Measurements from ENCODE around the gene APOBR. TPM values are rescaled to one million over a fixed set of nuclear protein-coding genes. Genes with fewer than 3 reads are reported as not detected.
"Not testable (repeated sequence)": the region's sequence is repeated elsewhere in the genome, so short reads cannot be mapped to it uniquely, and the experiment has no call there.

Gene APOBR
- total and polyA plus RNA-seq, 7 experiments from 2014 or later = 0.22 to 28.8 (median 4.5) TPM

DNA sequence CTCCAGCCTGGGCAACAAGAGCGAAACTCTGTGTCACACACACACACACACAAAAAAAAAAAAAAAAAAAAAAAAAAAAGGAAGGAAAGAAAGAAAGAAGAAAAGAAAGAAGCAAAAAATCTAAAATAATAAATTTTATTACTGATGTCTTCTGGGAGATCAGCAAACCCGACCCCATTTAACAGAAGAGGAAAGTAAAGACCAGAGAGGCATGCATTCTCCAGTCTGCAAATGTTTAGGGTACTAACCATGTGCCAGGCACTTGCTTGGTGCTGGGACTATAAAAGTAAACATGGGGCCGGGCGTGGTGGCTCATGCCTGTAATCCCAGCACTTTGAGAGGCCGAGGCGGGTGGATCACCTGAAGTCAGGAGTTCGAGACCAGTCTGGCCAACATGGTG lies 51.5 kb downstream of the APOBR start:
- H3K9me3 ChIP-seq (ENCODE audit: control insufficient read depth in 2 of 3, low read length in 3 of 3); CTCF ChIA-PET; H3K27ac Mint-ChIP-seq; H3K27ac ChIP-seq (ENCODE audit: low read depth, low read length); H3K4me1 ChIP-seq (ENCODE audit: control insufficient read depth in 2 of 2, insufficient read depth in 2 of 2, low read length in 2 of 2); DNase-seq; H3K36me3 Mint-ChIP-seq; H3K9me3 Mint-ChIP-seq; H3K36me3 ChIP-seq (ENCODE audit: control insufficient read depth in 2 of 3, insufficient read depth in 3 of 3, low read length in 3 of 3); H3K4me3 Mint-ChIP-seq; intact Hi-C loops (cut with micrococcal nuclease); H3K27me3 ChIP-seq (ENCODE audit: control insufficient read depth in 2 of 2, insufficient read depth in 2 of 2, low read length in 2 of 2); H3K4me3 ChIP-seq (ENCODE audit: low read length); ATAC-seq: not testable (repeated sequence)
- Mint-ChIP-seq H3K27me3 (peaks cover 0 to 11% (median 0%) of the 10 kb centered on the region in 5 donors), H3K4me1 (peaks cover 4 to 20% (median 11%) of the 10 kb centered on the region in 7 donors)
- POLR2A ChIA-PET = interaction anchor here (0.9 to 1.4 kb wide), 2 partner anchors 11 to 53 kb away, joined by 6 to 9 read pairs; partner anchors contain the start of gene CLN3

DNA sequence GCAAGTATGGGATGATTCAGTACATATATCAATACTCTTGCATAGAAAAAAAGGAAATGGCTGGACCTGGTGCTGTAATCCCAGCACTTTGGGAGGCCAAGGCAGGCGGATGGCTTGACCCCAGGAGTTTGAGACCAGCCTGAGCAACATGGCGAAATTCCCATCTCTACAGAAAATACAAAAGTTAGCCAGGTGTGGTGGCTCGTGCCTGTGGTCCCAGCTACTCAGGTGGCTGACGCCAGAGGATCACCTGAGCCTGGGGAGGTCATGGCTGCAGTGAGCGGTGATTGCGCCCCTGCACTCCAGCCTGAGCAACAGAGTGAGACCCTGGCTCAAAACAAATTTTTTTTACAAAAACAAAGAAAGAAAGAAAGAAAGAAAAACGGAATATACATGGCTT lies 52.2 kb downstream of the APOBR start:
- peaks cover 0 to 11% (median 0%) of the 10 kb centered on the region in 5 donors for H3K27me3 Mint-ChIP-seq
- no peak overlapping the region for H3K4me3 Mint-ChIP-seq
- Histone ChIP-seq H3K4me3 (ENCODE audit: low read length) (no peak overlapping the region), H3K4me1 (ENCODE audit: control insufficient read depth in 2 of 2, insufficient read depth in 2 of 2, low read length in 2 of 2) (peaks cover 0 to 6% of the 10 kb centered on the region in 2 donors), H3K36me3 (ENCODE audit: control insufficient read depth in 2 of 3, insufficient read depth in 3 of 3, low read length in 3 of 3) (no peaks in the 10 kb centered on the region), H3K9me3 (ENCODE audit: control insufficient read depth in 2 of 3, low read length in 3 of 3) (no peaks in the 10 kb centered on the region), H3K27ac (ENCODE audit: low read depth, low read length) (no peak overlapping the region), H3K27me3 (ENCODE audit: control insufficient read depth in 2 of 2, insufficient read depth in 2 of 2, low read length in 2 of 2) (no peaks in the 10 kb centered on the region)
- H3K4me1 Mint-ChIP-seq = peaks cover 4 to 20% (median 11%) of the 10 kb centered on the region in 7 donors
- ChIA-PET CTCF (no interaction called here), POLR2A (interaction anchor here (0.9 to 1.2 kb wide), 2 partner anchors 10 to 54 kb away, joined by 4 to 6 read pairs; partner anchors contain the start of gene CLN3)
- no peaks in the 10 kb centered on the region for H3K9me3 Mint-ChIP-seq
- H3K27ac Mint-ChIP-seq = no peak overlapping the region
- ATAC-seq = no peak
- intact Hi-C loops (cut with micrococcal nuclease) = no loop called here
- DNase-seq = no peak
- H3K36me3 Mint-ChIP-seq = no peaks in the 10 kb centered on the region

DNA sequence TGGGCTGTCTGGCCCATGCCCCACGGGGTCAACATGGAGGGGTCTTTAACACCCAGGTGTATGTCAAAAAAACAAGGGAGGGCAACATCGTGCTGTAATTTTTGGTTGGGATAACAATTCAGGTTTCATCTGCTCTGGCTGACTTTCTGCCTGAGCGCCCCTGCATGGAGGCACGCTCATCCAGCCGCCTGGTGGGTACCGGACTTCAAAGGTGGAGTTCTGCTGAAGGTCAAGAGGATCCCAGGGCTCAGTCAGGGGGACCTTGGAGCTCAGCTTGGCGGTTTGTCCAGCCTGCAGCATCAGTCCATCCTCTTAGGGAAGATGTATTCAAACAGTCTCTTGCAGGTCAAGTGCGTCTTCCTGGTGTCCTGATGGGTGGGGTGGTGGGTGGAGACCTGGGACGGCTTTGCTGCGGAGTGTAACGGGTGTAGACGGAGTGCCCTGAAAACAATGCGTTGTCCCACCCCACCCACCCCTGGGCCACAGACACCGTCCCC lies 53.9 kb downstream of the APOBR start:
- no peak overlapping the region for H3K4me3 ChIP-seq (ENCODE audit: low read length)
- ATAC-seq (no peak), DNase-seq (no peak)
- Mint-ChIP-seq H3K36me3 (no peaks in the 10 kb centered on the region), H3K9me3 (no peaks in the 10 kb centered on the region), H3K4me1 (peaks cover 4 to 17% (median 10%) of the 10 kb centered on the region in 7 donors), H3K4me3 (no peak overlapping the region), H3K27ac (no peak overlapping the region), H3K27me3 (peaks cover 0 to 11% (median 0%) of the 10 kb centered on the region in 5 donors)
- H3K27ac ChIP-seq (ENCODE audit: low read depth, low read length) = no peak overlapping the region
- CTCF ChIA-PET = interaction anchor here (0.7 to 1.5 kb wide), 5 partner anchors 14 to 339 kb away, joined by 3 to 5 read pairs (median 4); partner anchors contain the start of genes APOBR and CLN3
- peaks cover 3 to 6% of the 10 kb centered on the region in 2 donors for H3K4me1 ChIP-seq (ENCODE audit: control insufficient read depth in 2 of 2, insufficient read depth in 2 of 2, low read length in 2 of 2)
- intact Hi-C loops (cut with micrococcal nuclease) = loop anchor here in 1 of 2 donors (2.0 kb wide), 1 partner anchor 232 kb away; no protein-coding TSS in a partner anchor
- POLR2A ChIA-PET = interaction anchor here (1.1 to 2.8 kb wide), 3 partner anchors 15 to 57 kb away, joined by 3 to 11 read pairs (median 4); partner anchors contain the start of genes APOBR and CLN3
- H3K27me3 ChIP-seq (ENCODE audit: control insufficient read depth in 2 of 2, insufficient read depth in 2 of 2, low read length in 2 of 2) = no peaks in the 10 kb centered on the region
- no peaks in the 10 kb centered on the region for H3K36me3 ChIP-seq (ENCODE audit: control insufficient read depth in 2 of 3, insufficient read depth in 3 of 3, low read length in 3 of 3)
- H3K9me3 ChIP-seq (ENCODE audit: control insufficient read depth in 2 of 3, low read length in 3 of 3) = no peaks in the 10 kb centered on the region

Other genes starting within 250 kb of the APOBR start
- gene SBK1, start 202.1 kb upstream of the APOBR start, total RNA-seq = 10 to 100 TPM in 4 of 5 experiments, 1 to 10 TPM in 1; 6.0 to 19.9 (median 17.9) TPM
- gene SBK1, start 202.1 kb upstream of the APOBR start, polyA plus RNA-seq = 10 to 100 TPM in 1 of 2 donors, 1 to 10 TPM in 1; 4.2 to 10.0 TPM
- gene NPIPB6, start 131.1 kb upstream of the APOBR start, total RNA-seq = 1 to 10 TPM; 2.5 to 7.3 (median 5.6) TPM
- gene NPIPB6, start 131.1 kb upstream of the APOBR start, polyA plus RNA-seq = not detected
- gene EIF3CL, start 90.8 kb upstream of the APOBR start, total RNA-seq = 10 to 100 TPM; 14.4 to 78.4 (median 23.3) TPM
- gene EIF3CL, start 90.8 kb upstream of the APOBR start, polyA plus RNA-seq = 10 to 100 TPM; 37.0 to 38.2 TPM
- gene NPIPB7, start 22.3 kb upstream of the APOBR start, total RNA-seq = under 1 TPM in 4 of 5 experiments, not detected in 1; 0.22 to 0.54 (median 0.25) TPM
- not detected for gene NPIPB7, start 22.3 kb upstream of the APOBR start, polyA plus RNA-seq
- gene CLN3, start 2.6 kb upstream of the APOBR start, total RNA-seq = 10 to 100 TPM; 56.5 to 76.3 (median 70.7) TPM
- 10 to 100 TPM; 16.0 to 27.3 TPM for gene CLN3, start 2.6 kb upstream of the APOBR start, polyA plus RNA-seq
- under 1 TPM in 1 of 5 experiments, not detected in 4; 0.49 TPM for gene IL27, start 12.2 kb downstream of the APOBR start, total RNA-seq
- not detected for gene IL27, start 12.2 kb downstream of the APOBR start, polyA plus RNA-seq
- under 1 TPM in 2 of 5 experiments, not detected in 3; 0.05 to 0.11 TPM for gene NUPR1, start 44.3 kb downstream of the APOBR start, total RNA-seq
- gene NUPR1, start 44.3 kb downstream of the APOBR start, polyA plus RNA-seq = not detected
- gene SGF29, start 59.3 kb downstream of the APOBR start, total RNA-seq = 10 to 100 TPM; 41.5 to 80.5 (median 55.0) TPM
- 10 to 100 TPM; 68.2 to 85.6 TPM for gene SGF29, start 59.3 kb downstream of the APOBR start, polyA plus RNA-seq
- under 1 TPM; 0.21 to 0.73 (median 0.56) TPM for gene SULT1A2, start 102.4 kb downstream of the APOBR start, total RNA-seq
- gene SULT1A2, start 102.4 kb downstream of the APOBR start, polyA plus RNA-seq = under 1 TPM in 1 of 2 donors, not detected in 1; 0.38 TPM
- 10 to 100 TPM in 4 of 5 experiments, 1 to 10 TPM in 1; 9.2 to 70.8 (median 19.6) TPM for gene SULT1A1, start 115.4 kb downstream of the APOBR start, total RNA-seq
- gene SULT1A1, start 115.4 kb downstream of the APOBR start, polyA plus RNA-seq = 10 to 100 TPM in 1 of 2 donors, 1 to 10 TPM in 1; 9.4 to 10.5 TPM
- 1 to 10 TPM in 2 of 5 experiments, under 1 TPM in 2, not detected in 1; 0.88 to 3.0 (median 1.4) TPM for gene NPIPB8, start 143.4 kb downstream of the APOBR start, total RNA-seq
- gene NPIPB8, start 143.4 kb downstream of the APOBR start, polyA plus RNA-seq = not detected
- gene EIF3C, start 216.8 kb downstream of the APOBR start, total RNA-seq = 100 to 1,000 TPM; 269 to 736 (median 377) TPM
- 100 to 1,000 TPM; 158 to 380 TPM for gene EIF3C, start 216.8 kb downstream of the APOBR start, polyA plus RNA-seq